Vagina (tissue), 2 donors: Measurements from ENCODE around the gene OR5AS1. TPM values are rescaled to one million over a fixed set of nuclear protein-coding genes. Genes with fewer than 3 reads are reported as not detected.
"Not testable (repeated sequence)": the region's sequence is repeated elsewhere in the genome, so short reads cannot be mapped to it uniquely, and the experiment has no call there.

Source experiments
- DNase-seq, 2 donors: peaks; one replicate each; pipeline ENCODE4 v3.0.0-alpha.2; 2017; ENCODE audit errors: extremely low spot score in 2 of 2
- H3K27ac ChIP-seq: fragments of 200-600 bp; sonication (generic); one replicate; pipeline ENCODE4 v1.5.1; 2019
- H3K27me3 ChIP-seq: fragments of 200-600 bp; sonication (generic); one replicate; pipeline ENCODE4 v1.5.1; 2019
- H3K36me3 ChIP-seq, 2 donors: fragments of 200-600 bp; sonication (generic); one replicate each; pipeline ENCODE4 v1.5.1; 2017 to 2019
- H3K4me1 ChIP-seq: fragments of 200-600 bp; sonication (generic); one replicate; pipeline ENCODE4 v1.5.1; 2019
- H3K4me3 ChIP-seq, 2 donors: fragments of 200-600 bp; sonication (generic); 1 replicate in 1 of 2; 2 replicates in 1 of 2; pipeline ENCODE4 v1.5.1; 2016 to 2019
- H3K9me3 ChIP-seq: fragments of 200-600 bp; sonication (generic); one replicate; pipeline ENCODE4 v1.5.1; 2019
- POLR2A ChIP-seq, 2 donors: fragments of 450-650 bp; IDR thresholded peaks; one replicate each; pipeline ENCODE4 v1.6.1; 2017; ENCODE audit warnings: antibody characterized with exemption in 2 of 2, mild to moderate bottlenecking in 2 of 2, moderate library complexity in 2 of 2
- POLR2AphosphoS5 ChIP-seq, 2 donors: sonication (generic); formaldehyde crosslinking; IDR thresholded peaks; one replicate each; pipeline ENCODE4 v1.9.0; 2017; ENCODE audit warnings: antibody characterized with exemption in 2 of 2, mild to moderate bottlenecking in 2 of 2, low read depth in 1 of 2; ENCODE audit not compliant: insufficient read depth in 1 of 2
- intact Hi-C: fragments of 100-400 bp; cut with DNase I; formaldehyde crosslinking; loops from one replicate; pipeline ENCODE4 v1.15.1; 2023
- total RNA-seq: library from RNA; depleted of rRNA; stranded (reverse); fragments of >200 nt; gene quantifications from one replicate; pipeline ENCODE4 v1.2.3, GENCODE V29; 2016
- TF ChIP-seq, protein P1 (sequence below), 3 experiments: fragments of 450-650 bp in 2 of 3; fragments of 200-600 bp in 1 of 3; sonication (generic) in 1 of 3; IDR thresholded peaks; one replicate each; pipeline ENCODE4 v1.5.1; 2017 to 2019; ENCODE audit warnings: antibody characterized with exemption in 3 of 3, mild to moderate bottlenecking in 2 of 3, moderate library complexity in 2 of 3

Gene OR5AS1
- total RNA-seq, 1 donor from 2014 or later = not detected

DNA sequence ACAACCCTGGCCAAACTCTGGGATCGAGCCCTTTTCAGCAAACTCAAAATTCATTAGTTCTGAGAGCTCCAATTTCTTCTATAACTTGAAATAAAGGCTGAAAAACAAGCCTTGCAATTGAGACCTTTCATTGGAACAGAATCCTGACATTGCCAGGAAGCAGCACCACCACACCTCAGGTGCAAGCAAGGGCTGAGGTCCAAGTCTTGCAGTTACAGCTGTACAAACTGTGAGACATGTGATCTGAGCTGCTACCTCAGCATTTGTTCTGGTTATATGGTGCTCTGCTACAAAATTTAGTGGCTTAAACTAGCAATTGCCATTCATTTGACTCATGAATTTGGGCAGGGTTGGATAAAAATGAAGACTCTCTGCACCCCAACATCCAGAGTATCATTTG is 18.1 kb downstream of the OR5AS1 start:
- no peaks in the 10 kb centered on the region for H3K9me3 ChIP-seq
- TF ChIP-seq POLR2AphosphoS5 (IDR thresholded peaks at IDR 0.05; ENCODE audit: insufficient read depth in 1 of 2, low read depth in 1 of 2) (no peak), POLR2A (IDR thresholded peaks at IDR 0.05) (no peak)
- TF ChIP-seq, protein P1, sequence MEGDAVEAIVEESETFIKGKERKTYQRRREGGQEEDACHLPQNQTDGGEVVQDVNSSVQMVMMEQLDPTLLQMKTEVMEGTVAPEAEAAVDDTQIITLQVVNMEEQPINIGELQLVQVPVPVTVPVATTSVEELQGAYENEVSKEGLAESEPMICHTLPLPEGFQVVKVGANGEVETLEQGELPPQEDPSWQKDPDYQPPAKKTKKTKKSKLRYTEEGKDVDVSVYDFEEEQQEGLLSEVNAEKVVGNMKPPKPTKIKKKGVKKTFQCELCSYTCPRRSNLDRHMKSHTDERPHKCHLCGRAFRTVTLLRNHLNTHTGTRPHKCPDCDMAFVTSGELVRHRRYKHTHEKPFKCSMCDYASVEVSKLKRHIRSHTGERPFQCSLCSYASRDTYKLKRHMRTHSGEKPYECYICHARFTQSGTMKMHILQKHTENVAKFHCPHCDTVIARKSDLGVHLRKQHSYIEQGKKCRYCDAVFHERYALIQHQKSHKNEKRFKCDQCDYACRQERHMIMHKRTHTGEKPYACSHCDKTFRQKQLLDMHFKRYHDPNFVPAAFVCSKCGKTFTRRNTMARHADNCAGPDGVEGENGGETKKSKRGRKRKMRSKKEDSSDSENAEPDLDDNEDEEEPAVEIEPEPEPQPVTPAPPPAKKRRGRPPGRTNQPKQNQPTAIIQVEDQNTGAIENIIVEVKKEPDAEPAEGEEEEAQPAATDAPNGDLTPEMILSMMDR (IDR thresholded peaks at IDR 0.05) = no peak
- H3K4me1 ChIP-seq = no peaks in the 10 kb centered on the region
- DNase-seq = no peak
- H3K27ac ChIP-seq = no peak overlapping the region
- intact Hi-C loops = no loop called here
- H3K4me3 ChIP-seq = no peak overlapping the region
- H3K27me3 ChIP-seq = no peaks in the 10 kb centered on the region
- no peaks in the 10 kb centered on the region for H3K36me3 ChIP-seq

DNA sequence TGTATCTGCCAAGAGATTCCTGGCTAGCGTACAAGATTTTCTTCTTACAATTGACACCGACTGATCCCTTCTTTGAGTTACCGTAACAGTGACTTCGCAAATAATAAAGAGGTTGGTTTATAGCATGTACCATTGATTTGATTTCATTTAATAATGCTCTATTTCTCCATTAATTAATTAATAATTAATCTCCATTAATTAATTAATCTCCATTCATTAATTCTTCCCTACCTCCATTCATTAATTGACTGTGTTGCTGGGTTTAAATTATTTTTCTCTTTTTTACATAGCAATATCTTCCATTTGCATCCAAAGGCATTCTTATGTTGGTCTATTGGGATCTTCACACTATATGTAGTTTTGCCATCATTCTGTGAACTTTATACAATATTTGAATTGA is 21.0 kb downstream of the OR5AS1 start:
- TF ChIP-seq POLR2A (IDR thresholded peaks at IDR 0.05) (no peak), POLR2AphosphoS5 (IDR thresholded peaks at IDR 0.05; ENCODE audit: insufficient read depth in 1 of 2, low read depth in 1 of 2) (no peak)
- TF ChIP-seq, protein P1 (IDR thresholded peaks at IDR 0.05) = no peak
- no peak for DNase-seq
- Histone ChIP-seq H3K4me1 (no peaks in the 10 kb centered on the region), H3K9me3 (no peaks in the 10 kb centered on the region), H3K4me3 (no peak overlapping the region), H3K27me3 (no peaks in the 10 kb centered on the region), H3K27ac (no peak overlapping the region), H3K36me3 (no peaks in the 10 kb centered on the region)
- intact Hi-C loops = no loop called here

DNA sequence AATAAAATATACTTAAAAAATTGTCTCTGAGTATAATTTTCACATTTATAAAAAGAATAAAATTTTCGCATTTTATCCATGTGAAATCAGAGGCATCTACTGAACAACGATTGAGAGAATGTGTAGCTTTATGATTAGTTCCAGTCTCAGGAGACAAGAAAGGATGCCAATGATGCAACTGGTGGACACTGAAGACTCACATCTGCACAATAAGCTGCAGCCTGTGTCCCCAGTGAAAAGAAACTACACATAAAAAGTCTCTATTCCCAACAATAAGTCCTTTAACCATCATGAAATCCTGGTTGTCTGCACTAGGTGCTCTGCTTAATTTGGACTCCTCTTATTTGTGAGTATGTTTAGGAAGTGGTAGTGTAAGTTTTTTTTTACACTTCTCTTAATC is 22.0 kb downstream of the OR5AS1 start:
- Histone ChIP-seq H3K36me3 (no peaks in the 10 kb centered on the region), H3K27me3 (no peaks in the 10 kb centered on the region), H3K4me3 (no peak overlapping the region), H3K9me3 (no peaks in the 10 kb centered on the region), H3K4me1 (no peaks in the 10 kb centered on the region), H3K27ac (no peak overlapping the region)
- no peak for DNase-seq
- TF ChIP-seq, protein P1 (IDR thresholded peaks at IDR 0.05) = no peak
- TF ChIP-seq POLR2A (IDR thresholded peaks at IDR 0.05) (no peak), POLR2AphosphoS5 (IDR thresholded peaks at IDR 0.05; ENCODE audit: insufficient read depth in 1 of 2, low read depth in 1 of 2) (no peak)
- intact Hi-C loops = no loop called here

DNA sequence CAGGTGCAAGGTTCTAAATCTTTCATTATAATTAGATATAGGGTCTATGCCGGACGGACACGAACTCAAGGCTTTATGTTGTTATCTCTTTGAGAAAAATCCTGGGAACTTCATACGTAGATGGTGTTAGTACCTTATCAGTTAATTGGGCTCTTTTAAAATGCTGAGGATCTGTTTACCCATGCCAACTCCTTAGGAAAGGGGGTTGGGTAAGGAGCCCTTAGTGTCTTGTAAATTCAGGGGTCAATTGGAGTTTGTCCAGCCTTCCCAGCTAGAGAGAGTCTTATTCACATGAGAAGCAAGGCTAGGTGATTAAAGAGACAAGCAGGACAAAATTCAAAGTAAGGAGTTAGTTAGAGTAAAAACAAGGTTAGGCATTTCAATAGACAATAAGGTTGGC is 28.9 kb downstream of the OR5AS1 start:
- H3K4me3 ChIP-seq, H3K9me3 ChIP-seq, intact Hi-C loops, H3K27ac ChIP-seq, H3K4me1 ChIP-seq, H3K27me3 ChIP-seq, H3K36me3 ChIP-seq, DNase-seq: not testable (repeated sequence)

DNA sequence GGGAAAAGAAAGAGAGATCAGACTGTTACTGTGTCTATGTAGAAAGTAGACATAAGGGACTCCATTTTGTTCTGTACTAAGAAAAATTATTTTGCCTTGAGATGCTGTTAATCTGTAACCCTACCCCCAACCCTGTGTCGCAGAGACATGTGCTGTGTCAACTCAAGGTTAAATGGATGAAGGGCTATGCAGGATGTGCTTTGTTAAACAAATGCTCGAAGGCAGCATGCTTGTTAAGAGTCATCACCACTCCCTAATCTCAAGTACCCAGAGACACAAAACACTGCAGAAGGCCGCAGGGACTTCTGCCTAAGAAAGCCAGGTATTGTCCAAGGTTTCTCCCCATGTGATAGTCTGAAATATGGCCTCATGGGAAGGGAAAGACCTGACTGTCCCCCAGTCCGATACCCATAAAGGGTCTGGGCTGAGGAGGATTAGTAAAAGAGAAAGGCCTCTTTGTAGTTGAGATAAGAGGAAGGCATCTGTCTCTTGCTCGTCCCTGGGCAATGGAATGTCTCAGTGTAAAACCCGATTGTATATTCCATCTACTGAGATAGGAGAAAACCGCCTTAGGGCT is 30.3 kb downstream of the OR5AS1 start:
- H3K27me3 ChIP-seq, H3K4me3 ChIP-seq, intact Hi-C loops, H3K9me3 ChIP-seq, H3K36me3 ChIP-seq, H3K4me1 ChIP-seq, H3K27ac ChIP-seq, DNase-seq: not testable (repeated sequence)

DNA sequence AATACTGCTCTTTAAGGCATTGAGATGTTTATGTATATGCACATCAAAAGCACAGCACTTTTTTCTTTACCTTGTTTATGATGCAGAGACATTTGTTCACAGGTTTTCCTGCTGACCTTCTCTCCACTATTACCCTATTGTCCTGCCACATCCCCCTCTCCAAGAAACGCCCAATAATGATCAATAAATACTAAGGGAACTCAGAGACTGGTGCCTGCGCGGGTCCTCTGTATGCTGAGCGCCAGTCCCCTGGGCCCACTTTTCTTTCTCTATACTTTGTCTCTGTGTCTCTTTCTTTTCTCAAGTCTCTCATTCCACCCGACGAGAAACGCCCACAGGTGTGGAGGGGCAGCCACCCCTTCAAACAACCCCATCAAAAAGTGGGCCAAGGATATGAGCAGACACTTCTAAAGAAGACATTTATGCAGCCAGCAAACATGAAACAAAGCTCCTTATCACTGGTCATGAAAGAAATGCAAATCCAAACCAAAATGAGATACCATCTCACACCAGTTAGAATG is 30.9 kb downstream of the OR5AS1 start:
- DNase-seq, H3K4me1 ChIP-seq, intact Hi-C loops, H3K36me3 ChIP-seq, H3K27me3 ChIP-seq, H3K9me3 ChIP-seq, H3K4me3 ChIP-seq, H3K27ac ChIP-seq: not testable (repeated sequence)

DNA sequence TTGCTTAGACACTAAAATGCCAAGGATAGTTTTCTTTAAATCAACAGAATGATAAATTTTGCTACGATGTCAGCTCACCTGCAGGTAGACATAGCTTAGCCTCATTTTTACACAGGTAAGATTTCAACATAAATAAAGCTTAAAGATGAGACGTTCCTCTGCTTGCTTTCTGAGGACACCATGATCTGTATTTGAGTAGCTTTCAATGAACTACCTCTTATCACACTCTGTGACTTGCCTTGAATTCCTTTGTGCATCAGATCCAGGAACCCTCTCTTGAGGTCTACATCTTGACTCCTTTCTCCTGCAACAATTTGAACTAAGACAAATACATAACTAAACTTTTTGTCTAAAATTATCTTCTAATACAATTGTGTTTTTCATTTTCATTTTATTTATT is 39.5 kb downstream of the OR5AS1 start:
- H3K27ac ChIP-seq = no peak overlapping the region
- TF ChIP-seq POLR2AphosphoS5 (IDR thresholded peaks at IDR 0.05; ENCODE audit: insufficient read depth in 1 of 2, low read depth in 1 of 2) = no peak
- no peaks in the 10 kb centered on the region for H3K4me1 ChIP-seq
- no peaks in the 10 kb centered on the region for H3K27me3 ChIP-seq
- no peak overlapping the region for H3K4me3 ChIP-seq
- intact Hi-C loops = no loop called here
- no peaks in the 10 kb centered on the region for H3K9me3 ChIP-seq
- H3K36me3 ChIP-seq = no peaks in the 10 kb centered on the region
- DNase-seq = no peak

Other genes starting within 250 kb of the OR5AS1 start
- gene OR5D14, start 232.1 kb upstream of the OR5AS1 start, total RNA-seq = not detected
- gene OR5L1, start 216.3 kb upstream of the OR5AS1 start, total RNA-seq = not detected
- not detected for gene OR5D18, start 208.0 kb upstream of the OR5AS1 start, total RNA-seq
- not detected for gene OR5L2, start 200.4 kb upstream of the OR5AS1 start, total RNA-seq
- gene OR5D16, start 188.9 kb upstream of the OR5AS1 start, total RNA-seq = not detected
- not detected for gene TRIM51, start 144.4 kb upstream of the OR5AS1 start, total RNA-seq
- not detected for gene OR5W2, start 113.1 kb upstream of the OR5AS1 start, total RNA-seq
- not detected for gene OR5I1, start 91.3 kb upstream of the OR5AS1 start, total RNA-seq
- not detected for gene OR10AG1, start 57.7 kb upstream of the OR5AS1 start, total RNA-seq
- not detected for gene OR5F1, start 33.0 kb upstream of the OR5AS1 start, total RNA-seq
- gene OR8I2, start 65.7 kb downstream of the OR5AS1 start, total RNA-seq = not detected
- gene OR8H2, start 76.0 kb downstream of the OR5AS1 start, total RNA-seq = not detected
- not detected for gene OR8H3, start 94.7 kb downstream of the OR5AS1 start, total RNA-seq
- gene OR8J3, start 112.5 kb downstream of the OR5AS1 start, total RNA-seq = not detected
- not detected for gene OR8K5, start 132.7 kb downstream of the OR5AS1 start, total RNA-seq
- not detected for gene OR5J2, start 149.0 kb downstream of the OR5AS1 start, total RNA-seq
- gene OR5T2, start 206.6 kb downstream of the OR5AS1 start, total RNA-seq = not detected
- gene OR5T3, start 224.6 kb downstream of the OR5AS1 start, total RNA-seq = not detected
- gene OR5T1, start 246.5 kb downstream of the OR5AS1 start, total RNA-seq = not detected